GM18511 (cell line): ENCODE measurements around the gene KIF25.
"Not testable (repeated sequence)": the region's sequence is repeated elsewhere in the genome, so short reads cannot be mapped to it uniquely, and the experiment has no call there.

Source experiments
- ATAC-seq: cut with Tn5 transposase; IDR thresholded peaks from one replicate; pipeline ENCODE4 v1.9.1; 2021; ENCODE audit warnings: mild to moderate bottlenecking, moderate library complexity; ENCODE audit not compliant: unreplicated experiment

Gene KIF25

GRCh38 chr6:167993831-167994230 is 3.6 kb upstream of the KIF25 start:
- no peak for ATAC-seq

GRCh38 chr6:167995302-167995701 is 2.2 kb upstream of the KIF25 start:
- ATAC-seq: no peak

- ATAC-seq: no peak
Measured at GRCh38 chr6:167995731-167996151, 1.7 kb upstream of the KIF25 start.

- ATAC-seq: no peak
Measured at GRCh38 chr6:167996424-167997199, 859 bp upstream of the KIF25 start.

GRCh38 chr6:167998215-167998614 is 744 bp downstream of the KIF25 start:
- no peak for ATAC-seq

- ATAC-seq: no peak
Measured at GRCh38 chr6:168000198-168001028, 2.9 kb downstream of the KIF25 start.

- ATAC-seq: no peak
Measured at GRCh38 chr6:168001029-168001332, 3.5 kb downstream of the KIF25 start.

GRCh38 chr6:168001514-168001913 is 4.0 kb downstream of the KIF25 start:
- not testable (repeated sequence) for ATAC-seq

GRCh38 chr6:168002804-168003203 is 5.3 kb downstream of the KIF25 start:
- no peak for ATAC-seq

GRCh38 chr6:168004023-168004422 is 6.6 kb downstream of the KIF25 start:
- ATAC-seq: no peak

- no peak for ATAC-seq
Measured at GRCh38 chr6:168004945-168005344, 7.5 kb downstream of the KIF25 start.

- no peak for ATAC-seq
Measured at GRCh38 chr6:168005796-168006195, 8.3 kb downstream of the KIF25 start.

- ATAC-seq: no peak
Measured at GRCh38 chr6:168007592-168008338, 10.3 kb downstream of the KIF25 start.

GRCh38 chr6:168009331-168009730 is 11.9 kb downstream of the KIF25 start:
- ATAC-seq: no peak

- no peak for ATAC-seq
Measured at GRCh38 chr6:168011291-168011690, 13.8 kb downstream of the KIF25 start.

- ATAC-seq: no peak
Measured at GRCh38 chr6:168012431-168013249, 15.2 kb downstream of the KIF25 start.

GRCh38 chr6:168013250-168013915 is 15.9 kb downstream of the KIF25 start:
- no peak for ATAC-seq

- no peak for ATAC-seq
Measured at GRCh38 chr6:168014428-168014827, 17.0 kb downstream of the KIF25 start.

- ATAC-seq: no peak
Measured at GRCh38 chr6:168015009-168015408, 17.5 kb downstream of the KIF25 start.

GRCh38 chr6:168015482-168016175 is 18.2 kb downstream of the KIF25 start:
- no peak for ATAC-seq
